Central memory CD8-positive, alpha-beta T cell (primary cell): ENCODE measurements around the gene NFIA.

Experiments
- ATAC-seq: fragments of 150-1000 bp; cut with Tn5 transposase; replicated peaks from 2 replicates; pipeline ENCODE4 v1.10.0; 2022; ENCODE audit warnings: mild to moderate bottlenecking, moderate FRiP score, moderate number of reproducible peaks; ENCODE audit not compliant: poor library complexity, severe bottlenecking; ENCODE audit errors: extremely low read depth
- DNase-seq, 2 donors: peaks; one replicate each; pipeline ENCODE4 v3.0.0; 2021; ENCODE audit warnings: low spot score in 2 of 2
- H3K27ac Mint-ChIP-seq: one replicate; pipeline ENCODE4 v1.8.0; 2022; ENCODE audit warnings: low read depth, mild to moderate bottlenecking, moderate library complexity, mixed read lengths
- H3K27me3 Mint-ChIP-seq: one replicate; pipeline ENCODE4 v1.8.0; 2022; ENCODE audit warnings: mixed read lengths
- H3K36me3 Mint-ChIP-seq: one replicate; pipeline ENCODE4 v1.8.0; 2022; ENCODE audit warnings: mild to moderate bottlenecking, moderate library complexity, mixed read lengths; ENCODE audit not compliant: insufficient read depth
- H3K4me1 Mint-ChIP-seq: one replicate; pipeline ENCODE4 v1.8.0; 2022; ENCODE audit warnings: mixed read lengths
- H3K4me3 Mint-ChIP-seq: one replicate; pipeline ENCODE4 v1.8.0; 2022; ENCODE audit warnings: mild to moderate bottlenecking, moderate library complexity, mixed read lengths
- H3K9me3 Mint-ChIP-seq: one replicate; pipeline ENCODE4 v1.8.0; 2022; ENCODE audit warnings: mixed read lengths

NFIA gene

GRCh38 chr1:61504305-61504704 lies 421.9 kb downstream of the NFIA start:
- no peak overlapping the region for H3K4me3 Mint-ChIP-seq
- DNase-seq (no peak), ATAC-seq (no peak)
- H3K4me1 Mint-ChIP-seq: no peaks in the 10 kb centered on the region
- H3K27ac Mint-ChIP-seq: no peak overlapping the region
- H3K36me3 Mint-ChIP-seq: peaks cover under 1% of the 10 kb centered on the region
- peaks cover 31% of the 10 kb centered on the region for H3K27me3 Mint-ChIP-seq
- no peaks in the 10 kb centered on the region for H3K9me3 Mint-ChIP-seq

- DNase-seq (no peak), ATAC-seq (no peak)
- no peak overlapping the region for H3K27ac Mint-ChIP-seq
- H3K9me3 Mint-ChIP-seq: no peaks in the 10 kb centered on the region
- H3K4me1 Mint-ChIP-seq: no peaks in the 10 kb centered on the region
- peaks cover 31% of the 10 kb centered on the region for H3K27me3 Mint-ChIP-seq
- peaks cover 2% of the 10 kb centered on the region for H3K36me3 Mint-ChIP-seq
- H3K4me3 Mint-ChIP-seq: no peak overlapping the region
Measured at GRCh38 chr1:61504852-61505390, 422.6 kb downstream of the NFIA start.

DNA sequence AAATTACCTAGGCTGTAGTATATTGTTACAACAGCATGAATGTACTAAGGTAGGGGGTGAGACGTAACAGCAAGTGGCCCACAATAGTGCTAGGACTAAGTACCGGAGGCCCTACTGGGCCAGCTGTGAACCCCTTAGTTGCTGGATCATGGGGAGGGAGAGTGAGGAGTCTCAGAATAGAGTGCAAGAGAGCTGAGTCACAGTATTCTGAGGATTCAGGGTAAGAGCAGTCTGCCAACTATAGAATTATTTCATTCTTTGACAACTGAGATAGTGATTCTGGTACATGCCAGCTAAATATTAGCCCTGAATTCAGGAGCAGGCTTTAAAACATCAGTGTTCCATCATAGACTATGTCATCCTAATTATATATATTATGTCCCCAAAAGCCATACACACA lies 423.9 kb downstream of the NFIA start:
- ATAC-seq (no peak), DNase-seq (no peak)
- Mint-ChIP-seq H3K36me3 (peaks cover 2% of the 10 kb centered on the region), H3K4me1 (no peaks in the 10 kb centered on the region), H3K4me3 (no peak overlapping the region), H3K27ac (no peak overlapping the region), H3K27me3 (peaks cover 31% of the 10 kb centered on the region), H3K9me3 (no peaks in the 10 kb centered on the region)

DNA sequence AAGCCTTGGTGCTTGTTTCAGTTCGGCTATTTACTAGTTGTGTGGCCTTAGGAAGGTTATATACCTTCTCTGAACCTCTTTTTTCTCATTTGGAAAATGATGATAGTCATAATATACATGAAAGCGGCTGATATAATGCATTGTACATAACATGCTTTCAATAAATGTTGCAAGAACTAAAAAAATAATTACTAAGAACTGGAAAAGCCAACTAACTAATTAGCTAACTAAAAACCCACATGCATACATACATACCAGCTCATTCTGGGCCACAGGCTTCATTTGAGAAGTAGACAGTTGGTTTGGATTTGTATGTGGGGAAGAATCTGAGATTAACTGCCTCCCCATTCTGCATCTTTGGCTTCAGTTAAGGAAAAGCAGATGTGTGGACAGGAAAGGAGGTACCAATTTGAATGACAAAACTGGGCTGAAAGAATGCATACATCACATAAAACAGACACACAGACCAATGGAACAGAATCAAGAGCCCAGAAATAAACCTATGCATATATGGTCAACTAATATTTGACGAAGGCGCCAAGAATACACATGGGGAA lies 424.7 kb downstream of the NFIA start:
- Mint-ChIP-seq H3K4me3 (no peak overlapping the region), H3K27ac (no peak overlapping the region), H3K4me1 (no peaks in the 10 kb centered on the region), H3K36me3 (peaks cover 2% of the 10 kb centered on the region), H3K9me3 (no peaks in the 10 kb centered on the region), H3K27me3 (peaks cover 31% of the 10 kb centered on the region)
- DNase-seq (no peak), ATAC-seq (no peak)
